Astrocyte (in vitro differentiated cells and primary cell): ENCODE measurements around the gene MPHOSPH9. TPM values are rescaled to one million over a fixed set of nuclear protein-coding genes. Genes with fewer than 3 reads are reported as not detected.

ENCODE experiments used
- DNase-seq: peaks from one replicate; pipeline ENCODE4 v3.0.0-alpha.2; 2010; ENCODE audit warnings: low read depth
- FAIRE-seq: peaks from 2 replicates; lab custom pipeline; 2011; peaks lifted over from hg19 to GRCh38; lab: Jason Lieb, UNC
- H2AFZ ChIP-seq: 2 replicates; pipeline ENCODE4 v1.6.0; 2012; ENCODE audit warnings: low read depth, low read length, inconsistent platforms
- H3K27ac ChIP-seq: 2 replicates; pipeline ENCODE4 v1.5.1; 2011; ENCODE audit warnings: low read depth, low read length, inconsistent platforms
- H3K27me3 ChIP-seq: 2 replicates; pipeline ENCODE4 v1.6.0; 2011; ENCODE audit warnings: low read length, inconsistent platforms; ENCODE audit not compliant: insufficient read depth
- H3K36me3 ChIP-seq: 2 replicates; pipeline ENCODE4 v1.5.1; 2011; ENCODE audit warnings: low read length, inconsistent platforms; ENCODE audit not compliant: insufficient read depth
- H3K4me1 ChIP-seq: 2 replicates; pipeline ENCODE4 v1.5.1; 2011; ENCODE audit warnings: low read length, inconsistent platforms; ENCODE audit not compliant: insufficient read depth
- H3K4me2 ChIP-seq: 2 replicates; pipeline ENCODE4 v1.6.0; 2012; ENCODE audit warnings: low read length, inconsistent platforms
- H3K4me3 ChIP-seq: 2 replicates; pipeline ENCODE4 v1.5.1; 2011; ENCODE audit warnings: low read depth, mild to moderate bottlenecking, low read length, inconsistent platforms; ENCODE audit not compliant: insufficient read depth
- H3K79me2 ChIP-seq: 2 replicates; pipeline ENCODE4 v1.6.0; 2012; ENCODE audit warnings: mild to moderate bottlenecking, low read length, inconsistent platforms; ENCODE audit not compliant: insufficient read depth
- H3K9ac ChIP-seq: 2 replicates; pipeline ENCODE4 v1.6.0; 2012; ENCODE audit warnings: mild to moderate bottlenecking, low read length, inconsistent platforms
- H3K9me3 ChIP-seq: 2 replicates; pipeline ENCODE4 v1.5.1; 2012; ENCODE audit warnings: low read depth, mild to moderate bottlenecking, low read length, inconsistent platforms; ENCODE audit not compliant: insufficient read depth
- H4K20me1 ChIP-seq: 2 replicates; pipeline ENCODE4 v1.6.0; 2012; ENCODE audit warnings: low read length, inconsistent platforms; ENCODE audit not compliant: insufficient read depth
- H3K27ac Mint-ChIP-seq: one replicate; pipeline ENCODE4 v1.8.0; 2021; ENCODE audit warnings: mild to moderate bottlenecking, mixed read lengths; ENCODE audit not compliant: unreplicated experiment
- H3K27me3 Mint-ChIP-seq: one replicate; pipeline ENCODE4 v1.8.0; 2021; ENCODE audit warnings: low read depth, mixed read lengths; ENCODE audit not compliant: unreplicated experiment
- H3K36me3 Mint-ChIP-seq: one replicate; pipeline ENCODE4 v1.8.0; 2021; ENCODE audit warnings: low read depth, mixed read lengths; ENCODE audit not compliant: unreplicated experiment
- H3K4me1 Mint-ChIP-seq: one replicate; pipeline ENCODE4 v1.8.0; 2021; ENCODE audit warnings: low read depth, mixed read lengths; ENCODE audit not compliant: unreplicated experiment
- H3K4me3 Mint-ChIP-seq: one replicate; pipeline ENCODE4 v1.8.0; 2021; ENCODE audit warnings: mild to moderate bottlenecking, moderate library complexity, mixed read lengths; ENCODE audit not compliant: unreplicated experiment
- H3K9me3 Mint-ChIP-seq: one replicate; pipeline ENCODE4 v1.8.0; 2021; ENCODE audit warnings: mild to moderate bottlenecking, mixed read lengths; ENCODE audit not compliant: unreplicated experiment
- CTCF ChIP-seq: IDR thresholded peaks from 2 replicates; pipeline ENCODE4 v1.5.1; 2011; ENCODE audit warnings: low read depth, mild to moderate bottlenecking, inconsistent platforms, low read length, moderate library complexity; ENCODE audit not compliant: insufficient read depth
- EZH2 ChIP-seq: IDR thresholded peaks from 2 replicates; pipeline ENCODE4 v1.6.1; 2012; ENCODE audit warnings: mild to moderate bottlenecking, low read length, inconsistent platforms; ENCODE audit not compliant: insufficient read depth
- total RNA-seq: library from RNA; stranded (reverse); gene quantifications from 2 replicates; pipeline ENCODE4 v1.2.1, GENCODE V29; 2021

MPHOSPH9 gene
- total RNA-seq, 1 donor from 2014 or later = 24.9 TPM

GRCh38 chr12:123111498-123112165, 121.3 kb downstream of the MPHOSPH9 start:
- Histone ChIP-seq H3K27me3 (no peaks in the 10 kb centered on the region), H3K4me1 (peaks cover 40% of the 10 kb centered on the region), H3K27ac (peak overlapping the region; percentile 65), H3K9me3 (no peaks in the 10 kb centered on the region), H3K9ac (peak overlapping the region; percentile 68), H2AFZ (no peak overlapping the region), H3K4me3 (no peak overlapping the region), H3K79me2 (no peaks in the 10 kb centered on the region), H3K36me3 (no peaks in the 10 kb centered on the region), H4K20me1 (peaks cover 42% of the 10 kb centered on the region), H3K4me2 (peak overlapping the region; percentile 76)
- TF ChIP-seq EZH2 (no peak), CTCF (no peak)
- peaks cover 8% of the 10 kb centered on the region for H3K36me3 Mint-ChIP-seq
- peaks cover 33% of the 10 kb centered on the region for H3K4me1 Mint-ChIP-seq
- DNase-seq (peak; percentile 75), FAIRE-seq (no peak)
- no peak overlapping the region for H3K4me3 Mint-ChIP-seq
- H3K9me3 Mint-ChIP-seq = peaks cover 2% of the 10 kb centered on the region
- peak overlapping the region; percentile 34 for H3K27ac Mint-ChIP-seq
- H3K27me3 Mint-ChIP-seq = no peaks in the 10 kb centered on the region

- no peak for DNase-seq
Observed at GRCh38 chr12:123109319-123109772, 123.6 kb downstream of the MPHOSPH9 start.

More at GRCh38 chr12:123109319-123109772, 123.6 kb downstream of the MPHOSPH9 start:
- no peak overlapping the region for H3K9ac ChIP-seq
- FAIRE-seq = no peak
- no peak overlapping the region for H3K27ac ChIP-seq
- no peak overlapping the region for H3K4me2 ChIP-seq
- no peaks in the 10 kb centered on the region for H3K27me3 Mint-ChIP-seq
- H2AFZ ChIP-seq = no peak overlapping the region
- peaks cover 3% of the 10 kb centered on the region for H3K9me3 Mint-ChIP-seq
- H3K4me3 ChIP-seq = no peak overlapping the region
- TF ChIP-seq CTCF (no peak), EZH2 (no peak)
- H4K20me1 ChIP-seq = peaks cover 28% of the 10 kb centered on the region
- peaks cover 15% of the 10 kb centered on the region for H3K36me3 Mint-ChIP-seq
- peaks cover 3% of the 10 kb centered on the region for H3K27me3 ChIP-seq
- peaks cover 21% of the 10 kb centered on the region for H3K4me1 ChIP-seq
- no peaks in the 10 kb centered on the region for H3K9me3 ChIP-seq
- no peaks in the 10 kb centered on the region for H3K79me2 ChIP-seq
- H3K4me1 Mint-ChIP-seq = peaks cover 22% of the 10 kb centered on the region
- no peak overlapping the region for H3K4me3 Mint-ChIP-seq
- H3K27ac Mint-ChIP-seq = no peak overlapping the region
- H3K36me3 ChIP-seq = no peaks in the 10 kb centered on the region
